Pancreas (tissue), 10 donors: ENCODE results near the gene CPA2. TPM values are rescaled to one million over a fixed set of nuclear protein-coding genes. Genes with fewer than 3 reads are reported as not detected.
"Not testable (repeated sequence)": the region's sequence is repeated elsewhere in the genome, so short reads cannot be mapped to it uniquely, and the experiment has no call there.

Source experiments
- ATAC-seq, 4 donors: fragments of 200-7000 bp; cut with Tn5 transposase; one replicate each; pipeline versions ENCODE4 v1.8.0 to v1.9.1; 2020; ENCODE audit warnings: mild to moderate bottlenecking in 4 of 4, moderate library complexity in 4 of 4
- DNase-seq, 6 donors: peaks; one replicate each; pipeline ENCODE4 v3.0.0-alpha.2; 2020
- FAIRE-seq: peaks from 2 replicates; lab custom pipeline; 2012; peaks lifted over from hg19 to GRCh38; lab: Jason Lieb, UNC
- H3K27ac ChIP-seq, 4 donors: fragments of 200-600 bp; sonication (generic); 1 replicate in 3 of 4; 2 replicates in 1 of 4; pipeline versions ENCODE4 v1.5.0 to v1.8.0; 2020
- H3K27me3 ChIP-seq, 4 donors: fragments of 200-600 bp; one replicate each; pipeline ENCODE4 v1.8.0; 2021
- H3K36me3 ChIP-seq, 3 donors: fragments of 200-600 bp; sonication (generic) in 1 of 3; one replicate each; pipeline versions ENCODE4 v1.5.0 to v1.8.0; 2020 to 2021
- H3K4me1 ChIP-seq, 3 donors: fragments of 200-600 bp; one replicate each; pipeline ENCODE4 v1.8.0; 2021
- H3K4me3 ChIP-seq, 4 donors: fragments of 200-600 bp; sonication (generic) in 2 of 4; one replicate each; pipeline versions ENCODE4 v1.5.0 to v1.8.0; 2020 to 2021
- H3K9me3 ChIP-seq, 4 donors: fragments of 200-600 bp; one replicate each; pipeline ENCODE4 v1.8.0; 2021
- WGBS, 2 donors: extraction: QIAGEN DNeasy Blood & Tissue Kit; methylation state at CpG; one replicate each; pipeline ENCODE4 v1.1.7; 2013; 5-methylcytosine and 5-hydroxymethylcytosine counted together
- intact Hi-C, 3 donors: fragments of 100-400 bp; cut with DNase I; formaldehyde crosslinking; loops; one replicate each; pipeline versions ENCODE4 v1.11.1 to v1.14.2; 2022
- polyA plus RNA-seq, 2 donors: library from polyadenylated mRNA; stranded (reverse); fragments of 200-250 nt; gene quantifications; one replicate each; pipeline ENCODE4 v1.2.3, GENCODE V29; 2013
- total RNA-seq, 6 donors: library from RNA; stranded (reverse); fragmentation: NEBNext Ultra II Directional in 4 of 6; extraction: Animal tissue kit (Norgen Biotek cat#: 25700) in 4 of 6; gene quantifications; one replicate each; pipeline versions ENCODE4 v1.2.1 to v1.2.4, GENCODE V29; 2021 to 2023
- TF ChIP-seq, protein P1 (sequence below), 4 donors: fragments of 200-600 bp; sonication (generic) in 3 of 4; IDR thresholded peaks; one replicate each; pipeline versions ENCODE4 v1.5.0 to v1.8.0; 2021; ENCODE audit warnings: antibody characterized with exemption in 4 of 4
- donor health status: healthy with polysubstance abuse.
- donor health status: DM: no; HTN: no; CAD: no; lungs with moderate emphysema.
- donor health status: DM: no; HTN: no; CAD: no.
- donor health status: control.
- donor health status: control.
- donor health status: Bipolar disorder and iron deficiency.
- donor health status: DM: yes; HTN: yes; CAD: no.
- donor health status: DM: no; HTN: no; CAD: no.
- donor health status: DM: no; HTN: no; CAD: no.
- donor health status: DM: yes; HTN: yes; CAD: no.

Gene CPA2
- total and polyA plus RNA-seq, 8 donors = 4,251 to 12,479 (median 5,755) TPM

DNA sequence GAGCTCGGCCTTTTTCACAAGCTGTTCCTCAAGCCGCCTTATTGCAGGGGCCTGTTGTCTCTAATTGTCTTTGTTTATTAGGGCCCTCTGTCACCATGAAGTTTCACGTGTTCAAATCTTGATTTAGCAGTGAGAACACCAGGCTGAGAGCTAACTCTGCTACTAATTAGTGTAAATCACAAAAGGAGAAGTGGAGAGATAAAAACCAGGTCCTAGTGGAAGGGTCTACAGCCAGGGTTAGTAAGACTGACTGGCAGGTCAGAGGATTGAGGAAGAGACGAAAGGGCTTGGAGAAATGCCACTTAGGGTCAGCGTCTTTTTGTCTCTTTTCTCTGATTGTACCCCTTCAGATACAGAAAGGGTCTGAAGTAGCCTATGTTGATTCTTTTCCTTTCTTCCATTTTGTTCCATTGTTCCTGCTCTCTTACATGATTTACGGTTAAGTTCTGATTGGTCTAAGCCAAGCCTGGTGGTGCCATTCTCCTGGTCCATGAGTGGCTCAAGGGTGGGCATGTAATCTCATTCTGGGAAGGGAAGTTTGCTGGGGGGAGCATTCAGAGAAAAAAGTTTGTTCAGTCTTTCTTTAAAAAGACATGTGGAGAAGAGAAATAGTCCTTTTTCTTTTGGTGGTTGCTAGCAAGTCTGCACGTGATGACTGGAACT, 37.7 kb upstream of the CPA2 start:
- intact Hi-C loops = no loop called here
- TF ChIP-seq, protein P1, sequence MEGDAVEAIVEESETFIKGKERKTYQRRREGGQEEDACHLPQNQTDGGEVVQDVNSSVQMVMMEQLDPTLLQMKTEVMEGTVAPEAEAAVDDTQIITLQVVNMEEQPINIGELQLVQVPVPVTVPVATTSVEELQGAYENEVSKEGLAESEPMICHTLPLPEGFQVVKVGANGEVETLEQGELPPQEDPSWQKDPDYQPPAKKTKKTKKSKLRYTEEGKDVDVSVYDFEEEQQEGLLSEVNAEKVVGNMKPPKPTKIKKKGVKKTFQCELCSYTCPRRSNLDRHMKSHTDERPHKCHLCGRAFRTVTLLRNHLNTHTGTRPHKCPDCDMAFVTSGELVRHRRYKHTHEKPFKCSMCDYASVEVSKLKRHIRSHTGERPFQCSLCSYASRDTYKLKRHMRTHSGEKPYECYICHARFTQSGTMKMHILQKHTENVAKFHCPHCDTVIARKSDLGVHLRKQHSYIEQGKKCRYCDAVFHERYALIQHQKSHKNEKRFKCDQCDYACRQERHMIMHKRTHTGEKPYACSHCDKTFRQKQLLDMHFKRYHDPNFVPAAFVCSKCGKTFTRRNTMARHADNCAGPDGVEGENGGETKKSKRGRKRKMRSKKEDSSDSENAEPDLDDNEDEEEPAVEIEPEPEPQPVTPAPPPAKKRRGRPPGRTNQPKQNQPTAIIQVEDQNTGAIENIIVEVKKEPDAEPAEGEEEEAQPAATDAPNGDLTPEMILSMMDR (IDR thresholded peaks at IDR 0.05) = no peak
- Histone ChIP-seq H3K4me1 (no peaks in the 10 kb centered on the region), H3K27me3 (no peaks in the 10 kb centered on the region), H3K27ac (no peak overlapping the region), H3K9me3 (no peaks in the 10 kb centered on the region), H3K36me3 (no peaks in the 10 kb centered on the region), H3K4me3 (no peak overlapping the region)
- ATAC-seq = no peak
- 92 to 94% methylated on average over 7 of the region's 7 CpGs for WGBS, 2 donors
- no peak for DNase-seq
- FAIRE-seq = no peak

DNA sequence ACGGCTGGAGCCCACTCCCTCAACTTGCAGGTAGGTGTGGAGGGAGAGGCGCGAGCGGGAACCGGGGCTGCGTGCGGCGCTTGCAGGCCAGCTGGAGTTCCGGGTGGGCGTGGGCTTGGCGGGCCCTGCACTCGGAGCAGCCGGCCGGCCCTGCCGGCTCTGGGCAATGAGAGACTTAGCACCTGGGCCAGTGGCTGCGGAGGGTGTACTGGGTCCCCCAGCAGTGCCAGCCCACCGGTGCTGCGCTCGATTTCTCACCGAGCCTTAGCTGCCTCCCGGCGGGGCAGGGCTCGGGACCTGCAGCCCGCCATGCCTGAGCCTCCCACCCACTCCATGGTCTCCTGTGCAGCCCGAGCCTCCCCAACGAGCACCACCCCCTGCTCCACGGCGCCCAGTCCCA, 36.7 kb upstream of the CPA2 start:
- H3K27ac ChIP-seq, H3K4me1 ChIP-seq, H3K4me3 ChIP-seq, intact Hi-C loops, ATAC-seq, H3K9me3 ChIP-seq, FAIRE-seq, H3K36me3 ChIP-seq, H3K27me3 ChIP-seq: not testable (repeated sequence)
- DNase-seq = peak in 1 of 6 donors; percentile 50
- 88 to 91% methylated on average over 13 to 27 of the region's 28 CpGs for WGBS, 2 donors

DNA sequence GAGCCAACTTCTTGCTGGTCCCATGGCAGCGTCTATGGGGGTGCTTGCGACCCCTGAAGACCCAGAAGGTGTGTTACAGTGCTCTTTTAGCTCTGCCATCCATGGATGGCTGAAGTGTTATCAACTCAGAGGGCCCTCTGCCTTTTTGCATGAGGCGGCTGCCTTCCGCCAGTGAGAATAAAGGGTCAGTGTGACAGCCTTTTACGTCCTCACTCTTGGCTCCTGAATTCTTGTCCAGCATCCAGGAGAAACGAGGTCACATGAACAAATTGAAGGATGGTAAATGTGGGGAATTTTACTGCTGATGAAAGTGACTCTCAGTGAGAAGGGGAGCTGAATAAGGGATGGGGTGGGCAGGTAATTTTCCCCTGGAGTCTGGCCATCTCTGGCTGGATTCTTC, 34.9 kb upstream of the CPA2 start:
- TF ChIP-seq, protein P1 (IDR thresholded peaks at IDR 0.05) = no peak
- no peaks in the 10 kb centered on the region for H3K36me3 ChIP-seq
- no peaks in the 10 kb centered on the region for H3K4me1 ChIP-seq
- no peaks in the 10 kb centered on the region for H3K27me3 ChIP-seq
- WGBS, 2 donors = 73 to 75% methylated on average over 6 of the region's 6 CpGs
- no peak overlapping the region for H3K4me3 ChIP-seq
- no peak for ATAC-seq
- H3K9me3 ChIP-seq = no peaks in the 10 kb centered on the region
- no peak for DNase-seq
- no peak for FAIRE-seq
- intact Hi-C loops = no loop called here
- H3K27ac ChIP-seq = no peak overlapping the region

DNA sequence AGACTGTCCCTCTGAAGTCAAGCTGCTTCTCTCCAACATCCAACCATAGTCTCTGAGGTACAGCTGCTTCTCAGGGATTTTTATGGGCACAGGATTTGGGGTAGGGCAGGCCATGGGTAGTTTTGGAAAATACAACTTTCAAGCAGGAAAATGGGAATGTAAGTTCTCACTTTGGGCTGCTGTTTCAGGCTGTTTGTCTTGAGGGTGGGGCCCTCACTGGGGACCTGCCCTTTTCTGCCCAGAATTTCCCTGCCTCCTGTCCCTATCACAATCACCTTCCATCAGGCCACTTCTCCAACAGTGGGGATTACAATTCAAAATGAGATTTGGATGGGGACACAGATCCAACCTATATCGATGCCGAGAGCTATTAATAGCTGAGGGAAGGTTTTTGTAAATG, 34.5 kb upstream of the CPA2 start:
- no peaks in the 10 kb centered on the region for H3K9me3 ChIP-seq
- FAIRE-seq (no peak), DNase-seq (no peak), ATAC-seq (no peak)
- H3K4me3 ChIP-seq = no peak overlapping the region
- H3K27ac ChIP-seq = no peak overlapping the region
- no peaks in the 10 kb centered on the region for H3K36me3 ChIP-seq
- TF ChIP-seq, protein P1 (IDR thresholded peaks at IDR 0.05) = no peak
- WGBS, 2 donors = 86 to 88% methylated on average over 2 of the region's 2 CpGs
- H3K4me1 ChIP-seq = no peaks in the 10 kb centered on the region
- intact Hi-C loops = no loop called here
- no peaks in the 10 kb centered on the region for H3K27me3 ChIP-seq

DNA sequence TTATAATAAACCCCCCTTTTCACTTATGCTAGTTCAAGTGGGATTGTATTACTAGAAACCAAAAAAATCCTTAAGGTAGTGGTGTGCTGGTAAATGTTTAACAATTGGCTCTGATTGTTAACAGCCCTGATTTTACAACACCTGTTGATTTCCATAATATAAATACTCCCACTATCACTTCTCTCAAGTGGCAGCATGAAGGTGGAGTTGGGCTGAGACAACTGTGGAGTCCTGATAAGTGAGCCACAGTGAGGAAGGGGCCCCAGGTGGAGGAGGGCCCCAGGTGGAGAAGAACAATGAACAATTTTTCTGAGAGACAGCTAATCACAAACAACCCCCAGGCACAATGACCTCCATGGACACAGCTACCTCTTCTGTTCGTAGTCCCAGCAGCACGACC, 32.6 kb upstream of the CPA2 start:
- Histone ChIP-seq H3K9me3 (no peaks in the 10 kb centered on the region), H3K27me3 (no peaks in the 10 kb centered on the region), H3K27ac (no peak overlapping the region), H3K36me3 (no peaks in the 10 kb centered on the region), H3K4me3 (no peak overlapping the region), H3K4me1 (no peaks in the 10 kb centered on the region)
- ATAC-seq = peak in 2 of 4 donors; percentile 37 to 60
- no peak for DNase-seq
- WGBS, 2 donors = 69 to 87% methylated on average over 2 of the region's 2 CpGs
- TF ChIP-seq, protein P1 (IDR thresholded peaks at IDR 0.05) = no peak
- FAIRE-seq = no peak
- intact Hi-C loops = no loop called here

DNA sequence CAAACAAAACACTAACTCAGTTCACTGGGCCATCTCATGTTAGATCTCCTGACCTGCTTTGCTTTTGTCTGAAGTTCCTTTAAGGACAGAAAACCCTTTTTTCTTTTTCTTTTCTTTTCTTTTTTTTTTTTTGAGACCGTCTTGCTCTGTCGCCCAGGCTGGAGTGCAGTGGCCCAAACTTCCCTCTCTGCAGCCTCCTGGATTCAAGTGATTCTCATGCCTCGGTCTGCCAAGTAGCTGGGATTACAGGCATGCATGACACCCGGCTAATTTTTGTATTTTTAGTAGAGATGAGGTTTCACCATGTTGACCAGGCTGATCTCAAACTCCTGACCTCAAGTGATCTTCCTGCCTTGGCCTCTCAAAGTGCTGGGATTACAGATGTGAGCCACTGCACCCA, 30.3 kb upstream of the CPA2 start:
- H3K4me3 ChIP-seq, H3K27me3 ChIP-seq, H3K27ac ChIP-seq, ATAC-seq, intact Hi-C loops, H3K36me3 ChIP-seq, H3K4me1 ChIP-seq, DNase-seq, H3K9me3 ChIP-seq, FAIRE-seq: not testable (repeated sequence)
- 87 to 90% methylated on average over 4 of the region's 4 CpGs for WGBS, 2 donors
